Activated naive CD4-positive, alpha-beta T cell treated with anti-CD3 and anti-CD28 coated beads for 36 hours (primary cell): ENCODE measurements around the gene ASTN2. TPM values are rescaled to one million over a fixed set of nuclear protein-coding genes. Genes with fewer than 3 reads are reported as not detected.

ENCODE experiments used
- CTCF ChIA-PET: fragments of 350-600 bp; sonication (Branson Sonifier 250); formaldehyde crosslinking; loops from one replicate; lab custom pipeline; 2021; ENCODE audit warnings: antibody characterized with exemption; lab: Charles Lee
- DNase-seq: peaks from one replicate; pipeline ENCODE4 v3.0.0-alpha.2; 2020
- H3K27ac Mint-ChIP-seq: one replicate; pipeline ENCODE4 v1.8.0; 2021; ENCODE audit warnings: mild to moderate bottlenecking, mixed read lengths
- H3K27me3 Mint-ChIP-seq: one replicate; pipeline ENCODE4 v1.8.0; 2021; ENCODE audit warnings: low read depth, mixed read lengths
- H3K36me3 Mint-ChIP-seq: one replicate; pipeline ENCODE4 v1.8.0; 2021; ENCODE audit warnings: low read depth, mixed read lengths
- H3K4me1 Mint-ChIP-seq: one replicate; pipeline ENCODE4 v1.8.0; 2021; ENCODE audit warnings: low read depth, mixed read lengths
- H3K4me3 Mint-ChIP-seq: one replicate; pipeline ENCODE4 v1.8.0; 2021; ENCODE audit warnings: mild to moderate bottlenecking, moderate library complexity, mixed read lengths
- H3K9me3 Mint-ChIP-seq: one replicate; pipeline ENCODE4 v1.8.0; 2021; ENCODE audit warnings: mixed read lengths
- intact Hi-C: fragments of 100-400 bp; cut with micrococcal nuclease; formaldehyde crosslinking; loops from one replicate; pipeline ENCODE4 v1.15.1; 2023
- total RNA-seq, 2 experiments: library from RNA; stranded (reverse); gene quantifications; one replicate each; pipeline ENCODE4 v1.2.3, GENCODE V29; 2021

Gene ASTN2
- total RNA-seq, 2 experiments from 2014 or later = 6.0 to 6.6 TPM

- Mint-ChIP-seq H3K27ac (no peak overlapping the region), H3K9me3 (no peaks in the 10 kb centered on the region), H3K4me3 (no peak overlapping the region), H3K4me1 (no peaks in the 10 kb centered on the region), H3K27me3 (no peaks in the 10 kb centered on the region), H3K36me3 (no peaks in the 10 kb centered on the region)
- CTCF ChIA-PET = no interaction called here
- intact Hi-C loops = no loop called here
- DNase-seq = no peak
These were observed 257.9 kb downstream of the ASTN2 start for GRCh38 chr9:117156771-117157535.

GRCh38 chr9:117156144-117156688 is 258.6 kb downstream of the ASTN2 start:
- no peaks in the 10 kb centered on the region for H3K4me1 Mint-ChIP-seq
- H3K36me3 Mint-ChIP-seq = no peaks in the 10 kb centered on the region
- intact Hi-C loops = no loop called here

DNA sequence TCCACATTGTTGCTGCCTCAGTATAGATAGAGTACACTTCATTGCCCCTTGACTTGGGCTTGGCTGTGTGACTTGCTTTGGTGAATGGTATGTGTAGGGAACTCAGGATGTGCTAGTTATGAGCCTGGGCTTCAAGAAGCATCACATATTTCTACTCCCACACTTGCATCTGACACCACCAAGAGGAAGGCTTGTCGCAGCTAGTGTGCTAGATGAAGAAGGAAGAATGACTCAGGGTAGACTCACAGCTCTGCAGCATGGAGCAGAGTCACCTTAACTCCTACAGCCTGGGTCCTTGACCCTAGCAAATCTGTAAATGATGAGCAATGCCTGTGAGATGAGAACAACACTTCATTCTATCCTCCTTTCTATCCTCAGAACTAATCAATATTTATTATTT is 261.8 kb downstream of the ASTN2 start:
- CTCF ChIA-PET = no interaction called here
- no peak for DNase-seq
- H3K4me1 Mint-ChIP-seq = no peaks in the 10 kb centered on the region
- no peak overlapping the region for H3K4me3 Mint-ChIP-seq
- intact Hi-C loops = no loop called here
- no peak overlapping the region for H3K27ac Mint-ChIP-seq
- H3K27me3 Mint-ChIP-seq = no peaks in the 10 kb centered on the region
- H3K9me3 Mint-ChIP-seq = peaks cover 2% of the 10 kb centered on the region
- no peaks in the 10 kb centered on the region for H3K36me3 Mint-ChIP-seq

More at GRCh38 chr9:117156144-117156688, 258.6 kb downstream of the ASTN2 start:
- CTCF ChIA-PET = no interaction called here
- no peak overlapping the region for H3K4me3 Mint-ChIP-seq
- no peaks in the 10 kb centered on the region for H3K27me3 Mint-ChIP-seq
- no peaks in the 10 kb centered on the region for H3K9me3 Mint-ChIP-seq
- no peak for DNase-seq
- H3K27ac Mint-ChIP-seq = no peak overlapping the region

GRCh38 chr9:117151716-117152115 is 263.1 kb downstream of the ASTN2 start:
- Mint-ChIP-seq H3K27me3 (no peaks in the 10 kb centered on the region), H3K4me3 (no peak overlapping the region), H3K36me3 (no peaks in the 10 kb centered on the region), H3K9me3 (peaks cover 2% of the 10 kb centered on the region), H3K27ac (no peak overlapping the region), H3K4me1 (no peaks in the 10 kb centered on the region)
- CTCF ChIA-PET = no interaction called here
- intact Hi-C loops = no loop called here
- DNase-seq = no peak

DNA sequence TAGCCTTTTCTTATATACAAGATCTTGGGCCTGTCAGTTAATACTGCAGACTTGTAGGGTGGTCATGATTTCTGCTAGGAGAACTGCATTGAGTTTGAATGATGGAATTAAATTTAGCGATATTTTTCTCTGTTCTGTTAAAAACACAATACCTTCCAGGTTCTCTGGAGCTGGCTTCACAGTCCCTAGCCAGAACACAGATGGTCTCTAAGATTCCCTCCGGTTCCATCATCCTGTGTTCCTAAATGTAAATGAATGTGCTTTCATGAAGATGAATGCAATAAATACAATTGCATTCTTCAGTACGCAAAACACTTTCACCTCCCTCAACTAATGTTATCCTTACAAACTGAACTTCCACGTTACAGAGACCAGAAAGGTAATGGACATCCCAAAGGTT is 264.9 kb downstream of the ASTN2 start:
- H3K27ac Mint-ChIP-seq = no peak overlapping the region
- peaks cover 2% of the 10 kb centered on the region for H3K9me3 Mint-ChIP-seq

GRCh38 chr9:117145811-117146490 is 268.9 kb downstream of the ASTN2 start:
- CTCF ChIA-PET = no interaction called here
- Mint-ChIP-seq H3K36me3 (no peaks in the 10 kb centered on the region), H3K4me3 (no peak overlapping the region), H3K27ac (no peak overlapping the region), H3K9me3 (peaks cover 2% of the 10 kb centered on the region), H3K27me3 (no peaks in the 10 kb centered on the region), H3K4me1 (no peaks in the 10 kb centered on the region)
- intact Hi-C loops = no loop called here
- no peak for DNase-seq

More for the DNA sequence above, 264.9 kb downstream of the ASTN2 start:
- CTCF ChIA-PET = no interaction called here
- DNase-seq = no peak
- Mint-ChIP-seq H3K4me1 (no peaks in the 10 kb centered on the region), H3K36me3 (no peaks in the 10 kb centered on the region), H3K27me3 (no peaks in the 10 kb centered on the region), H3K4me3 (no peak overlapping the region)
- intact Hi-C loops = no loop called here

DNA sequence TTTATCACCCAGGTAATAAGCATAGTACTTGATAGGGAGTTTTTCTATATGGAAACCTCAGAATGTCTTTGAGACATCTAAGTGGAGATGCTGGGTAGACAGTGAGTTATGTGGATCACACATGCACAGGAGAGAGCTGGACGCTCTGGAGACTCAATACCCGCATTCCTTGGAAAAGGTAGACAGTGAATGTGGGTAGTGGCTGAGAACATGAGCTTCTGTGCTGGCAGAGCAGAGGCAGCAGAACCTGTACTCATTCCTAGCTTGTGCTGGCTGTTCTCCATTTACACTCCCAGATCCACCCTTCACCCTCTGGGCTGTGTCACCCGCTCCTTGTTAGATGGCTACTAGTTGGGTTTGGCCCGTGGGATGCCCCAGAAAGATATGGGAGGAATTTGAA is 269.8 kb downstream of the ASTN2 start:
- Mint-ChIP-seq H3K4me3 (no peak overlapping the region), H3K4me1 (no peaks in the 10 kb centered on the region), H3K27me3 (no peaks in the 10 kb centered on the region), H3K36me3 (no peaks in the 10 kb centered on the region), H3K27ac (no peak overlapping the region), H3K9me3 (peaks cover under 1% of the 10 kb centered on the region)
- CTCF ChIA-PET = no interaction called here
- intact Hi-C loops = no loop called here
- no peak for DNase-seq

DNA sequence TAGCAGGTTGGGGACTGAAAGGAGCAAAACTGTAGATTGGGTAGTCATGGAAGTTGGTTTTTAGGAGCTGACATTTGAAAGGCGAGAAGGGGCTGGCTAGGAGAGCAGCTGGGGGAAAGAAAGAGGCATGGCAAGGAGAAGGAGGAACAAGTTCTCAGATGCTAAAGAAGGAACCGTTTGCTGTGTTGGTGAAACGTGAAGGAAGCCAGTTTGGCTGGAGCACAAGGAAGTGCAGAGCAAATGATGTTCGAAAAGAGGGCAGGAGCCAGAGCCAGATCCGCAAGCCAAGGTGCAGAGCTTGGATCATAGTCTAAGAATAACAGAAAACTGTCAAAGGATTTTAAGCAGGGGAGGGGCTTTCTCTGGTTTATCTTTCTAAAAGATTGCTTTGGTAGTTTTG is 276.6 kb downstream of the ASTN2 start:
- DNase-seq = no peak
- no peak overlapping the region for H3K27ac Mint-ChIP-seq
- no peaks in the 10 kb centered on the region for H3K36me3 Mint-ChIP-seq
- no peak overlapping the region for H3K4me3 Mint-ChIP-seq
- H3K9me3 Mint-ChIP-seq = no peaks in the 10 kb centered on the region
- CTCF ChIA-PET = no interaction called here
- no peaks in the 10 kb centered on the region for H3K27me3 Mint-ChIP-seq
- no peaks in the 10 kb centered on the region for H3K4me1 Mint-ChIP-seq
- intact Hi-C loops = no loop called here

GRCh38 chr9:117136461-117136860 is 278.4 kb downstream of the ASTN2 start:
- no peak overlapping the region for H3K4me3 Mint-ChIP-seq
- DNase-seq = no peak
- intact Hi-C loops = no loop called here
- CTCF ChIA-PET = no interaction called here
- no peaks in the 10 kb centered on the region for H3K36me3 Mint-ChIP-seq
- no peaks in the 10 kb centered on the region for H3K9me3 Mint-ChIP-seq
- H3K27ac Mint-ChIP-seq = no peak overlapping the region
- no peaks in the 10 kb centered on the region for H3K4me1 Mint-ChIP-seq
- H3K27me3 Mint-ChIP-seq = no peaks in the 10 kb centered on the region

- Mint-ChIP-seq H3K27ac (no peak overlapping the region), H3K9me3 (no peaks in the 10 kb centered on the region), H3K27me3 (no peaks in the 10 kb centered on the region), H3K4me1 (no peaks in the 10 kb centered on the region), H3K4me3 (no peak overlapping the region), H3K36me3 (no peaks in the 10 kb centered on the region)
- CTCF ChIA-PET = no interaction called here
- intact Hi-C loops = no loop called here
- no peak for DNase-seq
These were observed 279.3 kb downstream of the ASTN2 start for GRCh38 chr9:117135501-117136098.

GRCh38 chr9:117134826-117135500 is 279.9 kb downstream of the ASTN2 start:
- Mint-ChIP-seq H3K4me3 (no peak overlapping the region), H3K27ac (no peak overlapping the region), H3K9me3 (no peaks in the 10 kb centered on the region), H3K4me1 (no peaks in the 10 kb centered on the region), H3K36me3 (no peaks in the 10 kb centered on the region), H3K27me3 (no peaks in the 10 kb centered on the region)
- CTCF ChIA-PET = no interaction called here
- no peak for DNase-seq
- intact Hi-C loops = no loop called here

- CTCF ChIA-PET = no interaction called here
- H3K27ac Mint-ChIP-seq = no peak overlapping the region
- intact Hi-C loops = no loop called here
- peaks cover 5% of the 10 kb centered on the region for H3K9me3 Mint-ChIP-seq
- H3K4me1 Mint-ChIP-seq = no peaks in the 10 kb centered on the region
- no peaks in the 10 kb centered on the region for H3K36me3 Mint-ChIP-seq
- H3K4me3 Mint-ChIP-seq = no peak overlapping the region
- H3K27me3 Mint-ChIP-seq = no peaks in the 10 kb centered on the region
- no peak for DNase-seq
These were observed 288.0 kb downstream of the ASTN2 start for GRCh38 chr9:117126871-117127270.
